Ovary (tissue), 9 donors: ENCODE measurements around the gene CEMIP. TPM values are rescaled to one million over a fixed set of nuclear protein-coding genes. Genes with fewer than 3 reads are reported as not detected.

Experiments
- DNase-seq, 5 donors: peaks; one replicate each; pipeline ENCODE4 v3.0.0-alpha.2; 2019 to 2020
- H3K27ac ChIP-seq, 2 donors: fragments of 200-600 bp; one replicate each; pipeline versions ENCODE4 v1.5.1 to v1.8.0; 2019 to 2022
- H3K27me3 ChIP-seq: fragments of 200-600 bp; one replicate; pipeline ENCODE4 v1.8.0; 2022
- H3K36me3 ChIP-seq: fragments of 200-600 bp; sonication (generic); one replicate; pipeline ENCODE4 v1.5.1; 2019
- H3K4me1 ChIP-seq: one replicate; pipeline ENCODE4 v1.8.1; 2013; ENCODE audit warnings: mild to moderate bottlenecking, moderate library complexity; ENCODE audit not compliant: insufficient read depth
- H3K4me3 ChIP-seq: fragments of 200-600 bp; sonication (generic); one replicate; pipeline ENCODE4 v1.5.1; 2017
- H3K9me3 ChIP-seq, 2 donors: fragments of 200-600 bp in 1 of 2; sonication (generic) in 1 of 2; one replicate each; pipeline versions ENCODE4 v1.5.1 to v1.8.1; 2013 to 2019; ENCODE audit warnings: mild to moderate bottlenecking in 1 of 2, moderate library complexity in 1 of 2
- EP300 ChIP-seq: sonication (generic); formaldehyde crosslinking; IDR thresholded peaks from one replicate; pipeline ENCODE4 v1.6.1; 2017; ENCODE audit warnings: antibody characterized with exemption
- POLR2A ChIP-seq: fragments of 450-650 bp; IDR thresholded peaks from one replicate; pipeline ENCODE4 v1.6.1; 2017; ENCODE audit warnings: antibody characterized with exemption, mild to moderate bottlenecking, moderate library complexity
- WGBS, 3 donors: extraction: QIAGEN DNeasy Blood & Tissue Kit in 1 of 3; methylation state at CpG; one replicate each; pipeline versions ENCODE4 v1.1.5 to v1.1.7; 2013 to 2017; 5-methylcytosine and 5-hydroxymethylcytosine counted together
- intact Hi-C, 4 donors: fragments of 100-400 bp; cut with DNase I; formaldehyde crosslinking; loops; one replicate each; pipeline versions ENCODE4 v1.11.0 to v1.15.1; 2022 to 2023
- polyA plus RNA-seq, 2 donors: library from polyadenylated mRNA; stranded (reverse); fragments of 200-250 nt in 1 of 2; fragments of 350-450 nt in 1 of 2; fragmentation: Illumina TruSeq in 1 of 2; extraction: RNeasy Lipid Tissue Mini Kit (QIAGEN cat#74804) in 1 of 2; gene quantifications; one replicate each; pipeline ENCODE4 v1.2.3, GENCODE V29; 2013 to 2014
- total RNA-seq, 7 donors: library from RNA; depleted of rRNA in 2 of 7; stranded (reverse); fragments of >200 nt in 2 of 7; fragmentation: NEBNext Ultra II Directional in 3 of 7; extraction: Animal tissue kit (Norgen Biotek cat#: 25700) in 3 of 7; gene quantifications; one replicate each; pipeline versions ENCODE4 v1.1.0 to v1.2.4, GENCODE V29; 2016 to 2023
- TF ChIP-seq, protein P1 (sequence below), 3 donors: fragments of 450-650 bp in 2 of 3; fragments of 200-600 bp in 1 of 3; IDR thresholded peaks; one replicate each; pipeline versions ENCODE4 v1.5.1 to v1.8.0; 2016 to 2022; ENCODE audit warnings: antibody characterized with exemption in 3 of 3, mild to moderate bottlenecking in 1 of 3
- donor health status: DM: no; HTN: no; CAD: no; lungs with moderate emphysema.
- donor health status: DM: no; HTN: no; CAD: no.
- donor health status: Bipolar disorder and iron deficiency.
- donor health status: DM: yes; HTN: yes; CAD: no.
- donor health status: DM: no; HTN: no; CAD: no.
- donor health status: DM: yes; HTN: yes; CAD: no.

CEMIP gene
- total and polyA plus RNA-seq, 9 donors = 2.2 to 12.3 (median 4.7) TPM

DNA sequence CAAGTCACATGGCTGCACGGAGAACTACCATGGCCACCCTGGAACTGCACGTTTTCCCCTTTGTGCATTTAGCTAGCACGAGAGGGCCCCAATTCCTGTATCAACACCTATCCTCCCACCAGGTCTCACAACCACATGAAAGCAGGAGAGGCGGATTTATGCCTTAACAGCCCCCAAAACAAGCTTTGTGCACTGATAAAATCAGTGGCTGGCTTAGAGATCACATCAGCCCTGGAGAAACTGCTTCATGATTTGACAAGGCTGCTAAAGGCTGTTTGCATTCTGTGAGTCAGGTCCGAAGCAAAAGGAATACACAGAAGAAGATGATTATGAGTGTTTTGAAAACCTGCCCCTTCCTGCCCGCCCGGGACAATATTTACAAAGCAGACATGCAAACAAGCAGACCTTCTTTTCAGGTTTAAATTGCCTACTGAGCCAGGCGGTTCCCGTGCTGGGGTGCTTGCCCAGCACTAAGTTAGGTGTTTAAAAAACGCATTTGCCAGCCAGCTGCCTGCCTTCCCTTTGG lies 25.9 kb downstream of the CEMIP start:
- no peak for TF ChIP-seq EP300
- TF ChIP-seq, protein P1, sequence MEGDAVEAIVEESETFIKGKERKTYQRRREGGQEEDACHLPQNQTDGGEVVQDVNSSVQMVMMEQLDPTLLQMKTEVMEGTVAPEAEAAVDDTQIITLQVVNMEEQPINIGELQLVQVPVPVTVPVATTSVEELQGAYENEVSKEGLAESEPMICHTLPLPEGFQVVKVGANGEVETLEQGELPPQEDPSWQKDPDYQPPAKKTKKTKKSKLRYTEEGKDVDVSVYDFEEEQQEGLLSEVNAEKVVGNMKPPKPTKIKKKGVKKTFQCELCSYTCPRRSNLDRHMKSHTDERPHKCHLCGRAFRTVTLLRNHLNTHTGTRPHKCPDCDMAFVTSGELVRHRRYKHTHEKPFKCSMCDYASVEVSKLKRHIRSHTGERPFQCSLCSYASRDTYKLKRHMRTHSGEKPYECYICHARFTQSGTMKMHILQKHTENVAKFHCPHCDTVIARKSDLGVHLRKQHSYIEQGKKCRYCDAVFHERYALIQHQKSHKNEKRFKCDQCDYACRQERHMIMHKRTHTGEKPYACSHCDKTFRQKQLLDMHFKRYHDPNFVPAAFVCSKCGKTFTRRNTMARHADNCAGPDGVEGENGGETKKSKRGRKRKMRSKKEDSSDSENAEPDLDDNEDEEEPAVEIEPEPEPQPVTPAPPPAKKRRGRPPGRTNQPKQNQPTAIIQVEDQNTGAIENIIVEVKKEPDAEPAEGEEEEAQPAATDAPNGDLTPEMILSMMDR (IDR thresholded peaks at IDR 0.05) = no peak
- no peak for TF ChIP-seq POLR2A
- WGBS, 3 donors = 53 to 60% (median 53%) methylated on average over 10 of the region's 10 CpGs
- Histone ChIP-seq H3K9me3 (no peaks in the 10 kb centered on the region), H3K27ac (no peak overlapping the region), H3K4me1 (no peaks in the 10 kb centered on the region), H3K27me3 (no peaks in the 10 kb centered on the region), H3K36me3 (no peaks in the 10 kb centered on the region), H3K4me3 (no peak overlapping the region)
- intact Hi-C loops = no loop called here
- DNase-seq = no peak

- H3K4me1 ChIP-seq = no peaks in the 10 kb centered on the region
- H3K27me3 ChIP-seq = no peaks in the 10 kb centered on the region
- intact Hi-C loops = no loop called here
- WGBS, 3 donors = 68 to 75% (median 71%) methylated on average over 9 of the region's 9 CpGs
- H3K27ac ChIP-seq = no peak overlapping the region
- no peak for DNase-seq
- no peaks in the 10 kb centered on the region for H3K9me3 ChIP-seq
- no peak overlapping the region for H3K4me3 ChIP-seq
- TF ChIP-seq, protein P1 (IDR thresholded peaks at IDR 0.05) = no peak
- no peak for TF ChIP-seq POLR2A
- no peak for TF ChIP-seq EP300
- H3K36me3 ChIP-seq = no peaks in the 10 kb centered on the region
These were observed 32.7 kb downstream of the CEMIP start for GRCh38 chr15:80811781-80812315.

DNA sequence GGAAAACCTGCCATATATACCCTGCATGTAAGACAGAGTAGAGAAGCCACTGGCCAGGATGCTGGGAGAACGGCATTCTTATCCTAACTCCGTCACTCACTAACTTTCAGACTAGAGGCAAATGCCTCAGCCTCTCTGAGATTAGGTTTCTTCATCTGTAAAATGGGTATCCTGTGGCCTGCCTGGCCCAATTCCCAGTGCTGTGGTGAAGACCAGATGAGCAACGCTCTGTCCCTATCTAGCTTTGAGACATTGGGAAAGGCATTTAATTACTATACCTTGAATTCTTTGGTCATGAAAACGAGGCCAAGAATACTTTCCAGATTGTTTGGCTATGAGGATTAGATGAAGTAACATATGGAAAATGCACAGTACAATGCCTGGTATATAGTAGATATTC lies 35.9 kb downstream of the CEMIP start:
- intact Hi-C loops = no loop called here
- H3K4me1 ChIP-seq = no peaks in the 10 kb centered on the region
- DNase-seq = no peak
- no peaks in the 10 kb centered on the region for H3K9me3 ChIP-seq
- no peaks in the 10 kb centered on the region for H3K27me3 ChIP-seq
- 90 to 94% (median 93%) methylated on average over 4 of the region's 4 CpGs for WGBS, 3 donors
- TF ChIP-seq EP300 = no peak
- TF ChIP-seq, protein P1 (IDR thresholded peaks at IDR 0.05) = no peak
- no peak for TF ChIP-seq POLR2A
- no peak overlapping the region for H3K27ac ChIP-seq
- H3K4me3 ChIP-seq = no peak overlapping the region
- no peaks in the 10 kb centered on the region for H3K36me3 ChIP-seq

- Histone ChIP-seq H3K27me3 (no peaks in the 10 kb centered on the region), H3K4me1 (no peaks in the 10 kb centered on the region), H3K9me3 (no peaks in the 10 kb centered on the region), H3K27ac (no peak overlapping the region), H3K36me3 (no peaks in the 10 kb centered on the region), H3K4me3 (no peak overlapping the region)
- TF ChIP-seq POLR2A (no peak), EP300 (no peak)
- TF ChIP-seq, protein P1 (IDR thresholded peaks at IDR 0.05) = no peak
- no peak for DNase-seq
- 72 to 80% (median 79%) methylated on average over 3 of the region's 3 CpGs for WGBS, 3 donors
- intact Hi-C loops = no loop called here
These were observed 37.0 kb downstream of the CEMIP start for GRCh38 chr15:80816049-80816653.
